HG02870 (cell line): Measurements from ENCODE around the gene ST6GALNAC5.

Experiments used
- ATAC-seq: cut with Tn5 transposase; IDR thresholded peaks from one replicate; pipeline ENCODE4 v1.9.1; 2021; ENCODE audit warnings: mild to moderate bottlenecking, moderate library complexity; ENCODE audit not compliant: unreplicated experiment

The ST6GALNAC5 gene

GRCh38 chr1:77039739-77040138 is 172.5 kb downstream of the ST6GALNAC5 start:
- no peak for ATAC-seq

GRCh38 chr1:77040826-77041225 is 173.5 kb downstream of the ST6GALNAC5 start:
- no peak for ATAC-seq

GRCh38 chr1:77044133-77044849 is 177.0 kb downstream of the ST6GALNAC5 start:
- no peak for ATAC-seq

- ATAC-seq, result no peak
Measured at GRCh38 chr1:77047575-77047974, 180.3 kb downstream of the ST6GALNAC5 start.

- ATAC-seq, result no peak
Measured at GRCh38 chr1:77047978-77048614, 180.8 kb downstream of the ST6GALNAC5 start.

GRCh38 chr1:77048615-77049005 is 181.3 kb downstream of the ST6GALNAC5 start:
- no peak for ATAC-seq

- ATAC-seq, result no peak
Measured at GRCh38 chr1:77051425-77051824, 184.1 kb downstream of the ST6GALNAC5 start.

GRCh38 chr1:77056525-77056924 is 189.2 kb downstream of the ST6GALNAC5 start:
- ATAC-seq, result no peak

- no peak for ATAC-seq
Measured at GRCh38 chr1:77057994-77058585, 190.8 kb downstream of the ST6GALNAC5 start.

GRCh38 chr1:77060000-77060399 is 192.7 kb downstream of the ST6GALNAC5 start:
- no peak for ATAC-seq

GRCh38 chr1:77061162-77061561 is 193.9 kb downstream of the ST6GALNAC5 start:
- no peak for ATAC-seq

GRCh38 chr1:77063118-77063517 is 195.8 kb downstream of the ST6GALNAC5 start:
- no peak for ATAC-seq

- no peak for ATAC-seq
Measured at GRCh38 chr1:77064246-77064645, 197.0 kb downstream of the ST6GALNAC5 start.

- ATAC-seq, result no peak
Measured at GRCh38 chr1:77065693-77066342, 198.5 kb downstream of the ST6GALNAC5 start.

- ATAC-seq, result no peak
Measured at GRCh38 chr1:77068013-77068412, 200.7 kb downstream of the ST6GALNAC5 start.

- no peak for ATAC-seq
Measured at GRCh38 chr1:77076759-77077158, 209.5 kb downstream of the ST6GALNAC5 start.

- no peak for ATAC-seq
Measured at GRCh38 chr1:77081834-77082233, 214.6 kb downstream of the ST6GALNAC5 start.

GRCh38 chr1:77084457-77084856 is 217.2 kb downstream of the ST6GALNAC5 start:
- ATAC-seq, result no peak

GRCh38 chr1:77085109-77085508 is 217.8 kb downstream of the ST6GALNAC5 start:
- ATAC-seq, result no peak

GRCh38 chr1:77089756-77090155 is 222.5 kb downstream of the ST6GALNAC5 start:
- no peak for ATAC-seq

GRCh38 chr1:77095236-77095635 is 228.0 kb downstream of the ST6GALNAC5 start:
- ATAC-seq, result no peak
